IMR-90 (cell line): ENCODE data around the gene KCNK17. TPM values are rescaled to one million over a fixed set of nuclear protein-coding genes. Genes with fewer than 3 reads are reported as not detected.

Experiments used
- ATAC-seq: fragments of 200-7000 bp; cut with Tn5 transposase; 2 replicates; pipeline ENCODE4 v1.9.1; 2020; ENCODE audit warnings: low read depth, mild to moderate bottlenecking, moderate library complexity
- BruUV-seq: library from RNA; stranded (reverse); fragments of 400-500 nt; replicated peaks from 2 replicates; lab custom pipeline; 2021; lab: Mats Ljungman, UMichigan
- CTCF ChIA-PET: fragments of 300-600 bp; formaldehyde crosslinking; extraction: SDS; loops from one replicate; lab custom pipeline; 2021; ENCODE audit warnings: antibody characterized with exemption; lab: Yijun Ruan, JAX
- POLR2A ChIA-PET: fragments of 300-600 bp; sonication (Branson Sonifier 250); formaldehyde crosslinking; loops from one replicate; lab custom pipeline; 2022; ENCODE audit warnings: antibody characterized with exemption; ENCODE audit not compliant: unreplicated experiment; lab: Charles Lee
- DNase-seq: peaks from one replicate; pipeline ENCODE4 v3.0.0; 2013
- H2AFZ ChIP-seq: replicated peaks from 2 replicates; pipeline ENCODE3; 2013; ENCODE audit warnings: low read length, mild to moderate bottlenecking; ENCODE audit not compliant: poor library complexity
- H2AK5ac ChIP-seq: 2 replicates; pipeline ENCODE4 v1.6.1; 2013; ENCODE audit warnings: low read depth, low read length, inconsistent platforms
- H2AK9ac ChIP-seq: replicated peaks from 2 replicates; pipeline ENCODE3; 2013; ENCODE audit warnings: mild to moderate bottlenecking, low read depth, low read length, moderate library complexity; ENCODE audit not compliant: poor library complexity
- H2BK120ac ChIP-seq: 2 replicates; pipeline ENCODE4 v1.6.1; 2013; ENCODE audit warnings: low read depth, low read length, inconsistent platforms
- H2BK15ac ChIP-seq: 3 replicates; pipeline ENCODE4 v1.6.1; 2013; ENCODE audit warnings: low read depth, low read length, inconsistent platforms
- H2BK20ac ChIP-seq: 2 replicates; pipeline ENCODE4 v1.6.1; 2013; ENCODE audit warnings: low read depth, mild to moderate bottlenecking, inconsistent platforms, low read length, moderate library complexity
- H2BK5ac ChIP-seq: 2 replicates; pipeline ENCODE4 v1.6.1; 2013; ENCODE audit warnings: mild to moderate bottlenecking, low read depth, low read length, inconsistent platforms; ENCODE audit not compliant: poor library complexity, severe bottlenecking
- H3K14ac ChIP-seq: replicated peaks from 2 replicates; pipeline ENCODE4 v1.6.1; 2013; ENCODE audit warnings: low read depth, low read length, inconsistent platforms
- H3K18ac ChIP-seq: 2 replicates; pipeline ENCODE4 v1.6.1; 2013; ENCODE audit warnings: low read depth, low read length, control low read depth
- H3K23ac ChIP-seq: 2 replicates; pipeline ENCODE4 v1.6.1; 2013; ENCODE audit warnings: low read depth, low read length, inconsistent platforms
- H3K27ac ChIP-seq: 2 replicates; pipeline ENCODE4 v1.5.1; 2013; ENCODE audit warnings: mild to moderate bottlenecking, control low read depth, low read length; ENCODE audit not compliant: insufficient read depth
- H3K27me3 ChIP-seq: 2 replicates; pipeline ENCODE4 v1.6.1; 2013; ENCODE audit warnings: low read length; ENCODE audit not compliant: control insufficient read depth, insufficient read depth
- H3K36me3 ChIP-seq: 2 replicates; pipeline ENCODE4 v1.6.1; 2013; ENCODE audit warnings: low read length, mixed read lengths; ENCODE audit not compliant: control insufficient read depth, insufficient read depth
- H3K4ac ChIP-seq: 2 replicates; pipeline ENCODE4 v1.6.1; 2013; ENCODE audit warnings: low read depth, low read length, inconsistent platforms
- H3K4me1 ChIP-seq: 2 replicates; pipeline ENCODE4 v1.6.1; 2013; ENCODE audit warnings: low read length, mixed read lengths; ENCODE audit not compliant: control insufficient read depth, insufficient read depth
- H3K4me2 ChIP-seq: 2 replicates; pipeline ENCODE4 v1.6.1; 2013; ENCODE audit warnings: low read depth, mild to moderate bottlenecking, control low read depth, low read length, moderate library complexity
- H3K4me3 ChIP-seq: 2 replicates; pipeline ENCODE4 v1.5.1; 2013; ENCODE audit warnings: low read depth, mild to moderate bottlenecking, control low read depth, low read length, moderate library complexity; ENCODE audit not compliant: insufficient read depth
- H3K56ac ChIP-seq: 2 replicates; pipeline ENCODE4 v1.6.1; 2013; ENCODE audit warnings: low read length, inconsistent platforms; ENCODE audit not compliant: insufficient read depth; ENCODE audit errors: extremely low read depth
- H3K79me1 ChIP-seq, 2 experiments: 2 replicates each; pipeline ENCODE4 v1.6.1; 2013; ENCODE audit warnings: low read length in 2 of 2, inconsistent platforms in 1 of 2, low read depth in 1 of 2
- H3K9ac ChIP-seq: 2 replicates; pipeline ENCODE4 v1.6.1; 2013; ENCODE audit warnings: low read depth, low read length, control low read depth
- H3K9me1 ChIP-seq: 2 replicates; pipeline ENCODE4 v1.6.1; 2013; ENCODE audit warnings: low read length, inconsistent platforms; ENCODE audit not compliant: insufficient read depth
- H3K9me3 ChIP-seq: 2 replicates; pipeline ENCODE4 v1.6.1; 2013; ENCODE audit warnings: low read length; ENCODE audit not compliant: control insufficient read depth, insufficient read depth
- H4K20me1 ChIP-seq: 2 replicates; pipeline ENCODE4 v1.6.1; 2013; ENCODE audit warnings: low read length, inconsistent platforms; ENCODE audit not compliant: insufficient read depth
- H4K5ac ChIP-seq: 2 replicates; pipeline ENCODE4 v1.6.1; 2013; ENCODE audit warnings: mild to moderate bottlenecking, low read depth, low read length, control low read depth
- H4K8ac ChIP-seq, 2 experiments: 2 replicates each; pipeline ENCODE4 v1.6.1; 2013; ENCODE audit warnings: low read depth in 2 of 2, low read length in 2 of 2, control low read depth in 1 of 2, inconsistent platforms in 1 of 2
- H4K91ac ChIP-seq: 2 replicates; pipeline ENCODE4 v1.6.1; 2013; ENCODE audit warnings: low read depth, low read length, inconsistent platforms; ENCODE audit not compliant: insufficient read depth
- BHLHE40 ChIP-seq: fragments of 150-350 bp; IDR thresholded peaks from 2 replicates; pipeline ENCODE4 v1.6.1; 2016; ENCODE audit warnings: mild to moderate bottlenecking, low read depth, low read length
- CEBPB ChIP-seq: IDR thresholded peaks from 2 replicates; pipeline ENCODE4 v1.6.1; 2012; ENCODE audit warnings: low read depth, low read length, improper control_type of control experiment
- MAZ ChIP-seq: IDR thresholded peaks from 2 replicates; pipeline ENCODE4 v1.6.1; 2012; ENCODE audit warnings: low read depth, mild to moderate bottlenecking, low read length, improper control_type of control experiment, moderate library complexity, borderline replicate concordance
- RFX5 ChIP-seq: IDR thresholded peaks from 2 replicates; pipeline ENCODE4 v1.8.0; 2012; ENCODE audit warnings: low read depth, mild to moderate bottlenecking, low read length, moderate library complexity
- WGBS, 2 experiments: methylation state at CpG; one replicate each; pipeline versions ENCODE4 v1.1.5 to v1.1.7; 2013; ENCODE audit warnings: missing lambda C conversion rate in 2 of 2; ENCODE audit not compliant: insufficient read length in 1 of 2; ENCODE audit errors: extremely low coverage in 2 of 2; 5-methylcytosine and 5-hydroxymethylcytosine counted together
- dilution Hi-C: fragments of 300-500 bp; cut with HindIII; formaldehyde crosslinking; loops from one replicate; pipeline ENCODE4 v1.14.3; 2018; ENCODE audit warnings: low sequenced_read_pairs; ENCODE audit not compliant: unreplicated experiment
- in situ Hi-C: fragments of 300-500 bp; cut with MboI; formaldehyde crosslinking; loops from 3 replicates; pipeline ENCODE4 v1.14.3; 2019; ENCODE audit warnings: low sequenced_read_pairs, inconsistent platforms, mixed read lengths
- intact Hi-C: fragments of 100-400 bp; cut with micrococcal nuclease; formaldehyde crosslinking; loops from 2 replicates; pipeline ENCODE4 v1.10.0; 2022
- polyA plus RNA-seq, 3 experiments: library from polyadenylated mRNA; depleted of rRNA; stranded (reverse); fragments of >200 nt; gene quantifications; 2 replicates each; pipeline ENCODE4 v1.2.3, GENCODE V29; 2012; ENCODE audit warnings: low replicate concordance in 1 of 3
- total RNA-seq: library from RNA; depleted of rRNA; stranded (reverse); fragments of >200 nt; gene quantifications from 2 replicates; pipeline ENCODE4 v1.2.3, GENCODE V29; 2012; rRNA removed
- TF ChIP-seq, protein P1 (sequence below): fragments of 150-350 bp; IDR thresholded peaks from 2 replicates; pipeline ENCODE4 v1.6.1; 2016; ENCODE audit warnings: low read depth, mild to moderate bottlenecking, low read length, moderate library complexity, borderline replicate concordance

The KCNK17 gene
- total and polyA plus RNA-seq, 2 of the 4 experiments (the other 2 are of a cell fraction) = not detected

DNA sequence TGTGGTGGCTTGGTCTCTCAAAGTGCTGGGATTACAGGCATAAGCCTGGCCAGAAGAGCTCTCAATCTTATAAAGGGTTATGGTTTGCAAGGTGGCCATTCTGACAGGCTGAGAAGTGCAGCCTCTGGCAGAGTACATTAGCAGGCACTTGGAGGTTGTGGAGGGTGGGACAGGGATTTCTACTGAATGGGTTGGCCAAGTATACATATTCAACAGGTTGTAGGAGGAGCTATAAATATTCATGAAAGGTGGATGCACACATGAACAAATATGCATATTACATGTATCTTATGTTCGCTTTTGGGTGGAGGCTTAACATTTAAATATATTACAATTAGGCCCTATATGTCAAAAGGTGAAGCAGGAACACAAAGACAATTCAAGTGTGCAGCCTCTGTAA, 64.9 kb downstream of the KCNK17 start:
- DNase-seq = no peak
- ChIA-PET CTCF (no interaction called here), POLR2A (no interaction called here)
- H2AFZ ChIP-seq = no peak overlapping the region
- H3K79me1 ChIP-seq = no peaks in the 10 kb centered on the region
- H2AK5ac ChIP-seq = no peak overlapping the region
- no peak overlapping the region for H3K14ac ChIP-seq
- no peak overlapping the region for H2AK9ac ChIP-seq
- H3K4me2 ChIP-seq = no peak overlapping the region
- H3K23ac ChIP-seq = no peak overlapping the region
- no peaks in the 10 kb centered on the region for H3K9me1 ChIP-seq
- H3K4ac ChIP-seq = no peak overlapping the region
- H2BK120ac ChIP-seq = no peak overlapping the region
- no peaks in the 10 kb centered on the region for H3K27me3 ChIP-seq
- no peak overlapping the region for H4K8ac ChIP-seq
- no peak for ATAC-seq
- WGBS, 2 experiments = no CpG with 5 or more reads among the region's 1 CpG
- no peak overlapping the region for H2BK5ac ChIP-seq
- H2BK15ac ChIP-seq = no peak overlapping the region
- intact Hi-C loops (no loop called here), in situ Hi-C loops (no loop called here), dilution Hi-C loops (no loop called here)
- no peak overlapping the region for H4K91ac ChIP-seq
- H3K9me3 ChIP-seq = no peaks in the 10 kb centered on the region
- H3K18ac ChIP-seq = no peak overlapping the region
- no peak overlapping the region for H2BK20ac ChIP-seq
- no TSS peak for BruUV-seq
- H3K36me3 ChIP-seq = no peaks in the 10 kb centered on the region
- H3K56ac ChIP-seq = no peak overlapping the region
- H4K5ac ChIP-seq = no peak overlapping the region
- no peak overlapping the region for H3K9ac ChIP-seq
- TF ChIP-seq MAZ = no peak
- TF ChIP-seq BHLHE40 = no peak
- TF ChIP-seq RFX5 = no peak
- TF ChIP-seq, protein P1, sequence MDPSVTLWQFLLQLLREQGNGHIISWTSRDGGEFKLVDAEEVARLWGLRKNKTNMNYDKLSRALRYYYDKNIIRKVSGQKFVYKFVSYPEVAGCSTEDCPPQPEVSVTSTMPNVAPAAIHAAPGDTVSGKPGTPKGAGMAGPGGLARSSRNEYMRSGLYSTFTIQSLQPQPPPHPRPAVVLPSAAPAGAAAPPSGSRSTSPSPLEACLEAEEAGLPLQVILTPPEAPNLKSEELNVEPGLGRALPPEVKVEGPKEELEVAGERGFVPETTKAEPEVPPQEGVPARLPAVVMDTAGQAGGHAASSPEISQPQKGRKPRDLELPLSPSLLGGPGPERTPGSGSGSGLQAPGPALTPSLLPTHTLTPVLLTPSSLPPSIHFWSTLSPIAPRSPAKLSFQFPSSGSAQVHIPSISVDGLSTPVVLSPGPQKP = no peak
- no peak for TF ChIP-seq CEBPB
- no peak overlapping the region for H3K27ac ChIP-seq
- H3K4me1 ChIP-seq = no peaks in the 10 kb centered on the region
- no peak overlapping the region for H3K4me3 ChIP-seq
- no peaks in the 10 kb centered on the region for H4K20me1 ChIP-seq

Other genes starting within 250 kb of the KCNK17 start
- gene SAYSD1, start 199.2 kb downstream of the KCNK17 start, total RNA-seq = 5.9 and 9.4 TPM in 2 replicates
- gene SAYSD1, start 199.2 kb downstream of the KCNK17 start, polyA plus RNA-seq (2012; rRNA removed) = 5.7 and 6.5 TPM in 2 replicates
- not detected in 2 replicates for gene KCNK5, start 84.9 kb downstream of the KCNK17 start, total RNA-seq
- not detected in 2 replicates for gene KCNK5, start 84.9 kb downstream of the KCNK17 start, polyA plus RNA-seq (2012; rRNA removed)
- not detected in 2 replicates for gene KCNK16, start 8.3 kb upstream of the KCNK17 start, total RNA-seq
- not detected in 2 replicates for gene KCNK16, start 8.3 kb upstream of the KCNK17 start, polyA plus RNA-seq (2012; rRNA removed)